ENCODE results near the gene ANTXRL.
"Not testable (repeated sequence)": the region's sequence is repeated elsewhere in the genome, so short reads cannot be mapped to it uniquely, and the experiment has no call there.

- not testable (repeated sequence) for TF ChIP-seq POLR2A, CTCF (IDR thresholded peaks at IDR 0.05)
Measured at GRCh38 chr10:46296086-46296485, 9.3 kb downstream of the ANTXRL start.

Measured in transverse colon (tissue), 3 donors.